ENCODE measurements around the gene MAP3K21.

DNA sequence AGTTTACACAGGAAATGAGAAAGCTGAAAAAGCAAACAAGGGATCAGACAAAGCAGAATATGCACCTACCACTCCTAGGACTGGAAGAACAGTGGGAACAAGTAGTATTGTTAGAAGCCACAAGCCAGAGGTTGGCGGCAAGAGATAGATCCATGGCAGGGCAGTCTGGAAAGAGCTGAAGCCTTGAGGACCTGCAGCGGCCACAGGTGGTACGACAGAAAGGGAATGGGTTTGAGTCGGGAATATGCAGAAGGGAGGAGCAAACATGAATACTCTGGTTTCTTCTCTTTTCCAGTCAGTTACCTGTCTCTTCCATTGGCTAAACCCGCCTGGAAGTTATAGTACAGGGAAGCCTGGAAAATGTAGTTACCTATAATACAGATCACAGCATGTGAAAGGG is 28.1 kb upstream of the MAP3K21 start:
- TF ChIP-seq RFX5 (IDR thresholded peaks at IDR 0.05; ENCODE audit: low read depth, low read length), result no peak
- TF ChIP-seq POLR2A (IDR thresholded peaks at IDR 0.05; ENCODE audit: low read depth, low read length), result no peak
- TF ChIP-seq, protein P1, sequence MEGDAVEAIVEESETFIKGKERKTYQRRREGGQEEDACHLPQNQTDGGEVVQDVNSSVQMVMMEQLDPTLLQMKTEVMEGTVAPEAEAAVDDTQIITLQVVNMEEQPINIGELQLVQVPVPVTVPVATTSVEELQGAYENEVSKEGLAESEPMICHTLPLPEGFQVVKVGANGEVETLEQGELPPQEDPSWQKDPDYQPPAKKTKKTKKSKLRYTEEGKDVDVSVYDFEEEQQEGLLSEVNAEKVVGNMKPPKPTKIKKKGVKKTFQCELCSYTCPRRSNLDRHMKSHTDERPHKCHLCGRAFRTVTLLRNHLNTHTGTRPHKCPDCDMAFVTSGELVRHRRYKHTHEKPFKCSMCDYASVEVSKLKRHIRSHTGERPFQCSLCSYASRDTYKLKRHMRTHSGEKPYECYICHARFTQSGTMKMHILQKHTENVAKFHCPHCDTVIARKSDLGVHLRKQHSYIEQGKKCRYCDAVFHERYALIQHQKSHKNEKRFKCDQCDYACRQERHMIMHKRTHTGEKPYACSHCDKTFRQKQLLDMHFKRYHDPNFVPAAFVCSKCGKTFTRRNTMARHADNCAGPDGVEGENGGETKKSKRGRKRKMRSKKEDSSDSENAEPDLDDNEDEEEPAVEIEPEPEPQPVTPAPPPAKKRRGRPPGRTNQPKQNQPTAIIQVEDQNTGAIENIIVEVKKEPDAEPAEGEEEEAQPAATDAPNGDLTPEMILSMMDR (conservative IDR thresholded peaks at IDR 0.05; ENCODE audit: low read depth, low read length), result no peak
- no peak for TF ChIP-seq CHD1 (IDR thresholded peaks at IDR 0.05; ENCODE audit: low read depth, low read length)
- no peak for TF ChIP-seq MXI1 (IDR thresholded peaks at IDR 0.05; ENCODE audit: borderline replicate concordance, low read depth, low read length)
- TF ChIP-seq CEBPB (IDR thresholded peaks at IDR 0.05; ENCODE audit: low read depth, low read length), result no peak
- TF ChIP-seq BHLHE40 (IDR thresholded peaks at IDR 0.05; ENCODE audit: low read depth, low read length), result no peak
- TF ChIP-seq, protein P2, sequence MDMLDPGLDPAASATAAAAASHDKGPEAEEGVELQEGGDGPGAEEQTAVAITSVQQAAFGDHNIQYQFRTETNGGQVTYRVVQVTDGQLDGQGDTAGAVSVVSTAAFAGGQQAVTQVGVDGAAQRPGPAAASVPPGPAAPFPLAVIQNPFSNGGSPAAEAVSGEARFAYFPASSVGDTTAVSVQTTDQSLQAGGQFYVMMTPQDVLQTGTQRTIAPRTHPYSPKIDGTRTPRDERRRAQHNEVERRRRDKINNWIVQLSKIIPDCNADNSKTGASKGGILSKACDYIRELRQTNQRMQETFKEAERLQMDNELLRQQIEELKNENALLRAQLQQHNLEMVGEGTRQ (IDR thresholded peaks at IDR 0.05; ENCODE audit: low read depth, low read length), result no peak
